ENCODE results near the gene SHMT1.

GRCh38 chr17:18356624-18357023 lies 6.7 kb downstream of the SHMT1 start:
- TF ChIP-seq, protein P1, sequence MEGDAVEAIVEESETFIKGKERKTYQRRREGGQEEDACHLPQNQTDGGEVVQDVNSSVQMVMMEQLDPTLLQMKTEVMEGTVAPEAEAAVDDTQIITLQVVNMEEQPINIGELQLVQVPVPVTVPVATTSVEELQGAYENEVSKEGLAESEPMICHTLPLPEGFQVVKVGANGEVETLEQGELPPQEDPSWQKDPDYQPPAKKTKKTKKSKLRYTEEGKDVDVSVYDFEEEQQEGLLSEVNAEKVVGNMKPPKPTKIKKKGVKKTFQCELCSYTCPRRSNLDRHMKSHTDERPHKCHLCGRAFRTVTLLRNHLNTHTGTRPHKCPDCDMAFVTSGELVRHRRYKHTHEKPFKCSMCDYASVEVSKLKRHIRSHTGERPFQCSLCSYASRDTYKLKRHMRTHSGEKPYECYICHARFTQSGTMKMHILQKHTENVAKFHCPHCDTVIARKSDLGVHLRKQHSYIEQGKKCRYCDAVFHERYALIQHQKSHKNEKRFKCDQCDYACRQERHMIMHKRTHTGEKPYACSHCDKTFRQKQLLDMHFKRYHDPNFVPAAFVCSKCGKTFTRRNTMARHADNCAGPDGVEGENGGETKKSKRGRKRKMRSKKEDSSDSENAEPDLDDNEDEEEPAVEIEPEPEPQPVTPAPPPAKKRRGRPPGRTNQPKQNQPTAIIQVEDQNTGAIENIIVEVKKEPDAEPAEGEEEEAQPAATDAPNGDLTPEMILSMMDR (IDR thresholded peaks at IDR 0.05), result no peak
- no peak for TF ChIP-seq ZFX (IDR thresholded peaks at IDR 0.05; ENCODE audit: borderline replicate concordance)
